GM18870 (cell line): ENCODE data around the gene NCF4.

Experiments used
- ATAC-seq: cut with Tn5 transposase; IDR thresholded peaks from one replicate; pipeline ENCODE4 v1.9.1; 2021; ENCODE audit warnings: moderate library complexity; ENCODE audit not compliant: unreplicated experiment

NCF4 gene

GRCh38 chr22:36835903-36836302, 24.9 kb upstream of the NCF4 start:
- ATAC-seq = no peak

GRCh38 chr22:36838119-36839030, 22.4 kb upstream of the NCF4 start:
- no peak for ATAC-seq

- no peak for ATAC-seq
Observed at GRCh38 chr22:36839356-36840073, 21.3 kb upstream of the NCF4 start.

GRCh38 chr22:36840106-36840505, 20.7 kb upstream of the NCF4 start:
- ATAC-seq = no peak

- ATAC-seq = no peak
Observed at GRCh38 chr22:36846271-36846670, 14.5 kb upstream of the NCF4 start.

GRCh38 chr22:36846949-36847348, 13.9 kb upstream of the NCF4 start:
- ATAC-seq = no peak

- ATAC-seq = no peak
Observed at GRCh38 chr22:36850056-36850455, 10.8 kb upstream of the NCF4 start.

GRCh38 chr22:36850682-36851081, 10.1 kb upstream of the NCF4 start:
- ATAC-seq = no peak

GRCh38 chr22:36852056-36852973, 8.5 kb upstream of the NCF4 start:
- no peak for ATAC-seq

- no peak for ATAC-seq
Observed at GRCh38 chr22:36853407-36854099, 7.3 kb upstream of the NCF4 start.

- ATAC-seq = no peak
Observed at GRCh38 chr22:36855478-36855877, 5.3 kb upstream of the NCF4 start.

- no peak for ATAC-seq
Observed at GRCh38 chr22:36856121-36856791, 4.5 kb upstream of the NCF4 start.

- no peak for ATAC-seq
Observed at GRCh38 chr22:36856792-36857135, 4.0 kb upstream of the NCF4 start.

GRCh38 chr22:36858156-36858555, 2.6 kb upstream of the NCF4 start:
- ATAC-seq = no peak

GRCh38 chr22:36858966-36859365, 1.8 kb upstream of the NCF4 start:
- no peak for ATAC-seq

- ATAC-seq = no peak
Observed at GRCh38 chr22:36860017-36860416, 789 bp upstream of the NCF4 start.

GRCh38 chr22:36860438-36860820, 377 bp upstream of the NCF4 start:
- ATAC-seq = no peak

- ATAC-seq = no peak
Observed at GRCh38 chr22:36862251-36863242, 1.7 kb downstream of the NCF4 start.

GRCh38 chr22:36863281-36863680, 2.5 kb downstream of the NCF4 start:
- ATAC-seq = no peak
